ENCODE measurements around the gene RPF1.

- TF ChIP-seq, protein P1, sequence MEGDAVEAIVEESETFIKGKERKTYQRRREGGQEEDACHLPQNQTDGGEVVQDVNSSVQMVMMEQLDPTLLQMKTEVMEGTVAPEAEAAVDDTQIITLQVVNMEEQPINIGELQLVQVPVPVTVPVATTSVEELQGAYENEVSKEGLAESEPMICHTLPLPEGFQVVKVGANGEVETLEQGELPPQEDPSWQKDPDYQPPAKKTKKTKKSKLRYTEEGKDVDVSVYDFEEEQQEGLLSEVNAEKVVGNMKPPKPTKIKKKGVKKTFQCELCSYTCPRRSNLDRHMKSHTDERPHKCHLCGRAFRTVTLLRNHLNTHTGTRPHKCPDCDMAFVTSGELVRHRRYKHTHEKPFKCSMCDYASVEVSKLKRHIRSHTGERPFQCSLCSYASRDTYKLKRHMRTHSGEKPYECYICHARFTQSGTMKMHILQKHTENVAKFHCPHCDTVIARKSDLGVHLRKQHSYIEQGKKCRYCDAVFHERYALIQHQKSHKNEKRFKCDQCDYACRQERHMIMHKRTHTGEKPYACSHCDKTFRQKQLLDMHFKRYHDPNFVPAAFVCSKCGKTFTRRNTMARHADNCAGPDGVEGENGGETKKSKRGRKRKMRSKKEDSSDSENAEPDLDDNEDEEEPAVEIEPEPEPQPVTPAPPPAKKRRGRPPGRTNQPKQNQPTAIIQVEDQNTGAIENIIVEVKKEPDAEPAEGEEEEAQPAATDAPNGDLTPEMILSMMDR (conservative IDR thresholded peaks at IDR 0.05 in 1 of 2, IDR thresholded peaks at IDR 0.05 in 1 of 2; ENCODE audit: extremely low read depth in 1 of 2, insufficient read depth in 1 of 2, low read depth in 1 of 2, low read length in 2 of 2), result no peak
- no peak for TF ChIP-seq EZH2 (IDR thresholded peaks at IDR 0.05; ENCODE audit: borderline replicate concordance, low read length)
Measured at GRCh38 chr1:84539972-84540371, 60.9 kb downstream of the RPF1 start.
